Chondrocyte (in vitro differentiated cells): ENCODE measurements around the gene USP13. TPM values are rescaled to one million over a fixed set of nuclear protein-coding genes. Genes with fewer than 3 reads are reported as not detected.

ENCODE experiments used
- DNase-seq: peaks from one replicate; pipeline ENCODE4 v3.0.0; 2021; ENCODE audit warnings: mixed read lengths, low spot score
- H3K27ac Mint-ChIP-seq: one replicate; pipeline ENCODE4 v1.8.0; 2021; ENCODE audit warnings: mild to moderate bottlenecking, moderate library complexity, mixed read lengths; ENCODE audit not compliant: unreplicated experiment
- H3K27me3 Mint-ChIP-seq: 2 replicates; pipeline ENCODE4 v1.8.0; 2021; ENCODE audit warnings: low read depth, mixed read lengths
- H3K36me3 Mint-ChIP-seq: 2 replicates; pipeline ENCODE4 v1.8.0; 2021; ENCODE audit warnings: low read depth, mixed read lengths
- H3K4me1 Mint-ChIP-seq: 2 replicates; pipeline ENCODE4 v1.8.0; 2021; ENCODE audit warnings: low read depth, mild to moderate bottlenecking, mixed read lengths
- H3K4me3 Mint-ChIP-seq: one replicate; pipeline ENCODE4 v1.8.0; 2021; ENCODE audit warnings: mild to moderate bottlenecking, moderate library complexity, mixed read lengths; ENCODE audit not compliant: unreplicated experiment
- H3K9me3 Mint-ChIP-seq: 2 replicates; pipeline ENCODE4 v1.8.0; 2021; ENCODE audit warnings: low read depth, mixed read lengths
- total RNA-seq: library from RNA; stranded (reverse); gene quantifications from 3 replicates; pipeline ENCODE4 v1.2.1, GENCODE V29; 2021
- TF ChIP-seq, protein P1 (sequence below): fragments of 200-600 bp; sonication (generic); IDR thresholded peaks from 2 replicates; pipeline ENCODE4 v1.5.0; 2021; ENCODE audit warnings: antibody characterized with exemption, mild to moderate bottlenecking, moderate library complexity

The USP13 gene
- total RNA-seq, 1 donor from 2014 or later, result 12.7 TPM

- no peaks in the 10 kb centered on the region for H3K9me3 Mint-ChIP-seq
- peaks cover 34% of the 10 kb centered on the region for H3K4me1 Mint-ChIP-seq
- no peak overlapping the region for H3K27ac Mint-ChIP-seq
- no peaks in the 10 kb centered on the region for H3K27me3 Mint-ChIP-seq
- no peak overlapping the region for H3K4me3 Mint-ChIP-seq
- no peaks in the 10 kb centered on the region for H3K36me3 Mint-ChIP-seq
- TF ChIP-seq, protein P1, sequence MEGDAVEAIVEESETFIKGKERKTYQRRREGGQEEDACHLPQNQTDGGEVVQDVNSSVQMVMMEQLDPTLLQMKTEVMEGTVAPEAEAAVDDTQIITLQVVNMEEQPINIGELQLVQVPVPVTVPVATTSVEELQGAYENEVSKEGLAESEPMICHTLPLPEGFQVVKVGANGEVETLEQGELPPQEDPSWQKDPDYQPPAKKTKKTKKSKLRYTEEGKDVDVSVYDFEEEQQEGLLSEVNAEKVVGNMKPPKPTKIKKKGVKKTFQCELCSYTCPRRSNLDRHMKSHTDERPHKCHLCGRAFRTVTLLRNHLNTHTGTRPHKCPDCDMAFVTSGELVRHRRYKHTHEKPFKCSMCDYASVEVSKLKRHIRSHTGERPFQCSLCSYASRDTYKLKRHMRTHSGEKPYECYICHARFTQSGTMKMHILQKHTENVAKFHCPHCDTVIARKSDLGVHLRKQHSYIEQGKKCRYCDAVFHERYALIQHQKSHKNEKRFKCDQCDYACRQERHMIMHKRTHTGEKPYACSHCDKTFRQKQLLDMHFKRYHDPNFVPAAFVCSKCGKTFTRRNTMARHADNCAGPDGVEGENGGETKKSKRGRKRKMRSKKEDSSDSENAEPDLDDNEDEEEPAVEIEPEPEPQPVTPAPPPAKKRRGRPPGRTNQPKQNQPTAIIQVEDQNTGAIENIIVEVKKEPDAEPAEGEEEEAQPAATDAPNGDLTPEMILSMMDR, result no peak
- no peak for DNase-seq
Measured at GRCh38 chr3:179661777-179662176, 8.9 kb downstream of the USP13 start.

DNA sequence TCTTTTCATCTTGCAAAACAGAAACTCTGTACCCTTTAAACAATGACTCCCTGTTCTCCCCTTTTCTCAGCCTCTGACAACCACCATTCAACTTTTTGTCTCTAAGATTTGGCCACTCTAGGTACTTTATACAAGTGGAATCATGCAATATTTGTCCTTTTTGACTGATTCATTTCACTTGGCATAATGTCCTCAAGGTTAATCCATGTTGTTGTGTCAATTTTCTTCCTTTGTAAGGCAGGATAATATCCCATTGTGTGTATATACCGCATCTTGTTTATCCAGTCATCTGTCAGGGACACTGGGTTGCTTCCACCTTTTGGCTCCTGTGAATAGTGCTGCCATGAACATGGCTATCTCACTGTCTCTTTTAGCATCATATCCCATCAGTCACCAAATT lies 10.3 kb downstream of the USP13 start:
- Mint-ChIP-seq H3K4me3 (no peak overlapping the region), H3K27me3 (no peaks in the 10 kb centered on the region), H3K27ac (no peak overlapping the region), H3K4me1 (peaks cover 36% of the 10 kb centered on the region), H3K36me3 (no peaks in the 10 kb centered on the region), H3K9me3 (no peaks in the 10 kb centered on the region)
- TF ChIP-seq, protein P1, result no peak
- no peak for DNase-seq

DNA sequence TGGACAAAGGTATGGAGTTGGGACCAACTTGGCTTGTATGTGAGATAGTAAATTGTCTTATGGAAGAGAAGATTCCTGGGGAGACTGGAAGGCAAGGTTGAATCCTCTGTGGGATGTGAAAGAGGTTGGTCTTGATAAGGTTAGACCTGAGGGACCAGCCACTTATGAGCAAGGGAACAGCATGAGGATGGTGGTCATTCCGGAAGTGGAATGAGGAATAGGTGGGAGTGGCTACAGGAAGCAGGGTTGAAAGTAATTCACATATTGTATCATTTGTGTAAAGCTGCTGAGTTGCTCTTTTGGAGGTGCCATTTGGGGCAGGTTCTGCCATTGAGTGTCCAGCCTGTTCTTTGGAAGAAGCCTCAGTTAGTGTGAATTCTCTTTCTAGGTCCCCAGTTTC lies 13.2 kb downstream of the USP13 start:
- Mint-ChIP-seq H3K4me3 (no peak overlapping the region), H3K9me3 (no peaks in the 10 kb centered on the region), H3K4me1 (peaks cover 26% of the 10 kb centered on the region), H3K36me3 (no peaks in the 10 kb centered on the region), H3K27me3 (no peaks in the 10 kb centered on the region), H3K27ac (no peak overlapping the region)
- TF ChIP-seq, protein P1, result no peak
- no peak for DNase-seq

DNA sequence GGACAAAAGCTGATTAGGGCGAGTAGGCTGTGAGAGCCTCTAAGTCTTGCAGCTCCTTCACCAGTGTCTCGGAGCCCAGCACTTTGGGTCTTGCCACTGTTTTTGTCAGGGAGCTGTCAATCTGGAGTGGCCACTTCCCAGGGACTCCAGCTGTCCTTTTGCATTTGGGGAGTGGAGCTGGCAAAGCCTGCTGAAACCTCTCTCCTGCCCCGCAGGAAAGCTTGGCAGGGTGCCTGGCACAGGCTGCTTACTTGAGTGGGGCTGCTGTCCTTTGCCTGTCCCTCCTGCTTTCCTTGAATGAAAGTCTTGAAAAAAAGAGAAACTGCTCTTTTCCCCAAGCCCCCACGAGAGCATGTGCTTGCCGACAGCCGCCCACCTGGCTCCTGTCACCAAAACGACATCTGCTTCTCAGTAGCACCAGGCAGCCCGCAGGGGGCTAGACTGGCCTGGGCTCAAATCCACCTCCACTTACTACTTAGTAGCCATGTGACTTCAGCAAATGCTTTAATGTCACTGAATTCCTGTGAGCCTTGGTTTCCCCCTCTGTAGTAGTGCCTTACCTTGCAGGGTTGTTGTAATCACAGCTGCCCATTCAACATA lies 13.7 kb downstream of the USP13 start:
- Mint-ChIP-seq H3K36me3 (no peaks in the 10 kb centered on the region), H3K27me3 (no peaks in the 10 kb centered on the region), H3K4me3 (no peak overlapping the region), H3K9me3 (no peaks in the 10 kb centered on the region), H3K27ac (no peak overlapping the region), H3K4me1 (peaks cover 27% of the 10 kb centered on the region)
- no peak for DNase-seq
- TF ChIP-seq, protein P1, result peak; percentile 11

GRCh38 chr3:179668429-179668828 lies 15.6 kb downstream of the USP13 start:
- TF ChIP-seq, protein P1, result no peak
- H3K36me3 Mint-ChIP-seq, result no peaks in the 10 kb centered on the region
- H3K4me1 Mint-ChIP-seq, result peaks cover 41% of the 10 kb centered on the region
- no peak overlapping the region for H3K4me3 Mint-ChIP-seq
- no peak for DNase-seq
- H3K27ac Mint-ChIP-seq, result no peak overlapping the region
- no peaks in the 10 kb centered on the region for H3K9me3 Mint-ChIP-seq
- no peaks in the 10 kb centered on the region for H3K27me3 Mint-ChIP-seq
